Lung (tissue), 12 donors: ENCODE measurements around the gene SNX5. TPM values are rescaled to one million over a fixed set of nuclear protein-coding genes. Genes with fewer than 3 reads are reported as not detected.

ENCODE experiments used
- ATAC-seq: fragments of 200-7000 bp; cut with Tn5 transposase; one replicate; pipeline ENCODE4 v1.9.1; 2020; ENCODE audit warnings: moderate number of reproducible peaks; ENCODE audit not compliant: insufficient read depth, low FRiP score
- DNase-seq, 3 donors: peaks; one replicate each; pipeline ENCODE4 v3.0.0-alpha.2; 2013 to 2017
- H3K27ac ChIP-seq, 2 donors: one replicate each; pipeline ENCODE4 v1.5.1; 2013; ENCODE audit warnings: mild to moderate bottlenecking in 2 of 2, moderate library complexity in 2 of 2, control low read depth in 1 of 2, inconsistent platforms in 1 of 2, low read depth in 1 of 2, low read length in 1 of 2
- H3K27me3 ChIP-seq, 3 donors: one replicate each; pipeline ENCODE4 v1.5.1; 2013; ENCODE audit warnings: low read length in 2 of 3; ENCODE audit not compliant: control insufficient read depth in 3 of 3, insufficient read depth in 3 of 3
- H3K36me3 ChIP-seq, 4 donors: one replicate each; pipeline ENCODE4 v1.5.1; 2013; ENCODE audit warnings: low read length in 4 of 4, mild to moderate bottlenecking in 1 of 4, moderate library complexity in 1 of 4; ENCODE audit not compliant: control insufficient read depth in 4 of 4, insufficient read depth in 4 of 4
- H3K4me1 ChIP-seq, 5 donors: one replicate each; pipeline ENCODE4 v1.5.1; 2013; ENCODE audit warnings: low read length in 5 of 5, mild to moderate bottlenecking in 2 of 5, moderate library complexity in 1 of 5; ENCODE audit not compliant: control insufficient read depth in 5 of 5, insufficient read depth in 5 of 5
- H3K4me3 ChIP-seq: one replicate; pipeline ENCODE4 v1.5.1; 2013; ENCODE audit warnings: mild to moderate bottlenecking, control low read depth, moderate library complexity
- H3K9ac ChIP-seq, 2 donors: one replicate each; pipeline ENCODE4 v1.5.1; 2013; ENCODE audit warnings: low read length in 2 of 2, control low read depth in 1 of 2; ENCODE audit not compliant: insufficient read depth in 1 of 2
- H3K9me3 ChIP-seq, 4 donors: one replicate each; pipeline ENCODE4 v1.5.1; 2013; ENCODE audit warnings: low read length in 3 of 4, mild to moderate bottlenecking in 1 of 4, moderate library complexity in 1 of 4; ENCODE audit not compliant: control insufficient read depth in 4 of 4, insufficient read depth in 3 of 4
- CTCF ChIP-seq: IDR thresholded peaks from 2 replicates; pipeline ENCODE4 v1.5.1; 2012; ENCODE audit warnings: mild to moderate bottlenecking; ENCODE audit errors: control extremely low read depth, extremely low read depth
- WGBS, 2 donors: extraction: QIAGEN DNeasy Blood & Tissue Kit; methylation state at CpG; one replicate each; pipeline ENCODE4 v1.1.7; 2013; 5-methylcytosine and 5-hydroxymethylcytosine counted together
- polyA plus RNA-seq, 2 donors: library from polyadenylated mRNA; stranded (reverse); fragments of 200-250 nt; gene quantifications; one replicate each; pipeline ENCODE4 v1.2.1, GENCODE V29; 2013
- total RNA-seq, 2 donors: library from RNA; depleted of rRNA in 1 of 2; stranded (reverse); fragments of >200 nt in 1 of 2; gene quantifications; one replicate each; pipeline ENCODE4 v1.2.1, GENCODE V29; 2014 to 2021
- donor health status: control.
- donor health status: control.
- donor health status: Bipolar disorder and iron deficiency.
- donor health status: healthy.
- donor health status: DM: yes; HTN: yes; CAD: no.

Gene SNX5
- total and polyA plus RNA-seq, 4 donors, result 66.6 to 194 (median 86.7) TPM

- peaks cover 29 to 57% (median 41%) of the 10 kb centered on the region in 4 donors for H3K36me3 ChIP-seq
Observed at GRCh38 chr20:17943343-17943742, 25.3 kb downstream of the SNX5 start.

GRCh38 chr20:17941826-17942196, 26.8 kb downstream of the SNX5 start:
- WGBS, 2 donors, result 84 to 93% methylated on average over 3 of the region's 3 CpGs
- peaks cover 0 to 25% (median 9%) of the 10 kb centered on the region in 5 donors for H3K4me1 ChIP-seq
- H3K36me3 ChIP-seq, result peaks cover 25 to 44% (median 31%) of the 10 kb centered on the region in 4 donors
- H3K4me3 ChIP-seq, result no peak overlapping the region
- no peaks in the 10 kb centered on the region for H3K27me3 ChIP-seq
- no peak for TF ChIP-seq CTCF
- no peak for ATAC-seq
- H3K9ac ChIP-seq, result no peak overlapping the region
- no peak for DNase-seq
- H3K27ac ChIP-seq, result no peak overlapping the region
- no peaks in the 10 kb centered on the region for H3K9me3 ChIP-seq

More at GRCh38 chr20:17943343-17943742, 25.3 kb downstream of the SNX5 start:
- no peak overlapping the region for H3K27ac ChIP-seq
- no peak overlapping the region for H3K4me3 ChIP-seq
- H3K27me3 ChIP-seq, result no peaks in the 10 kb centered on the region
- H3K9ac ChIP-seq, result no peak overlapping the region
- no peak for ATAC-seq
- H3K4me1 ChIP-seq, result peaks cover 0 to 13% (median 5%) of the 10 kb centered on the region in 5 donors
- 40 to 55% methylated on average over 3 of the region's 3 CpGs for WGBS, 2 donors
- H3K9me3 ChIP-seq, result no peaks in the 10 kb centered on the region
- no peak for DNase-seq
- no peak for TF ChIP-seq CTCF

GRCh38 chr20:17941087-17941825, 27.3 kb downstream of the SNX5 start:
- Histone ChIP-seq H3K4me1 (peaks cover 0 to 30% (median 14%) of the 10 kb centered on the region in 5 donors), H3K27ac (no peak overlapping the region), H3K36me3 (peaks cover 24 to 41% (median 28%) of the 10 kb centered on the region in 4 donors), H3K4me3 (no peak overlapping the region), H3K9ac (no peak overlapping the region), H3K27me3 (no peaks in the 10 kb centered on the region), H3K9me3 (no peaks in the 10 kb centered on the region)
- ATAC-seq, result no peak
- DNase-seq, result no peak
- 90 to 97% methylated on average over 10 of the region's 10 CpGs for WGBS, 2 donors
- TF ChIP-seq CTCF, result no peak
